Stimulated activated memory B cell treated with anti-CD40 and anti-IgM and Interleukin-4, amounts not matched to agents 10 μg/mL and 1 μg/mL and 100 μg/mL, for 72 hours (primary cell): ENCODE results near the gene KRTAP5-5.
"Not testable (repeated sequence)": the region's sequence is repeated elsewhere in the genome, so short reads cannot be mapped to it uniquely, and the experiment has no call there.

ENCODE experiments used
- ATAC-seq: fragments of 150-1000 bp; cut with Tn5 transposase; 2 replicates; pipeline ENCODE4 v1.10.0; 2021
- H3K27ac Mint-ChIP-seq: one replicate; pipeline ENCODE4 v1.8.0; 2022; ENCODE audit warnings: mild to moderate bottlenecking, mixed read lengths
- H3K27me3 Mint-ChIP-seq: one replicate; pipeline ENCODE4 v1.8.0; 2022; ENCODE audit warnings: mixed read lengths
- H3K36me3 Mint-ChIP-seq: one replicate; pipeline ENCODE4 v1.8.0; 2022; ENCODE audit warnings: mixed read lengths
- H3K4me1 Mint-ChIP-seq: one replicate; pipeline ENCODE4 v1.8.0; 2022; ENCODE audit warnings: mixed read lengths
- H3K4me3 Mint-ChIP-seq: one replicate; pipeline ENCODE4 v1.8.0; 2022; ENCODE audit warnings: mild to moderate bottlenecking, moderate library complexity, mixed read lengths
- H3K9me3 Mint-ChIP-seq: one replicate; pipeline ENCODE4 v1.8.0; 2022; ENCODE audit warnings: mixed read lengths

Gene KRTAP5-5

GRCh38 chr11:1670457-1670856 is 40.9 kb downstream of the KRTAP5-5 start:
- H3K36me3 Mint-ChIP-seq, H3K4me3 Mint-ChIP-seq, H3K9me3 Mint-ChIP-seq, H3K27ac Mint-ChIP-seq, H3K4me1 Mint-ChIP-seq, ATAC-seq: not testable (repeated sequence)
- peaks cover 44% of the 10 kb centered on the region for H3K27me3 Mint-ChIP-seq

- Mint-ChIP-seq H3K9me3 (peaks cover 7% of the 10 kb centered on the region), H3K27me3 (peaks cover 48% of the 10 kb centered on the region), H3K27ac (no peak overlapping the region), H3K36me3 (no peaks in the 10 kb centered on the region), H3K4me3 (no peak overlapping the region), H3K4me1 (no peaks in the 10 kb centered on the region)
- ATAC-seq: no peak
These were observed 41.4 kb downstream of the KRTAP5-5 start for GRCh38 chr11:1670905-1671371.

- H3K27ac Mint-ChIP-seq: no peak overlapping the region
- no peaks in the 10 kb centered on the region for H3K36me3 Mint-ChIP-seq
- peaks cover 7% of the 10 kb centered on the region for H3K9me3 Mint-ChIP-seq
- H3K4me1 Mint-ChIP-seq: no peaks in the 10 kb centered on the region
- ATAC-seq: no peak
- H3K4me3 Mint-ChIP-seq: no peak overlapping the region
- peaks cover 51% of the 10 kb centered on the region for H3K27me3 Mint-ChIP-seq
These were observed 42.1 kb downstream of the KRTAP5-5 start for GRCh38 chr11:1671658-1672057.

GRCh38 chr11:1672613-1673350 is 43.2 kb downstream of the KRTAP5-5 start:
- no peak for ATAC-seq
- Mint-ChIP-seq H3K36me3 (no peaks in the 10 kb centered on the region), H3K27me3 (peaks cover 57% of the 10 kb centered on the region), H3K9me3 (peaks cover 7% of the 10 kb centered on the region), H3K4me1 (no peaks in the 10 kb centered on the region), H3K27ac (no peak overlapping the region), H3K4me3 (no peak overlapping the region)

- Mint-ChIP-seq H3K9me3 (peaks cover 7% of the 10 kb centered on the region), H3K27ac (no peak overlapping the region), H3K36me3 (no peaks in the 10 kb centered on the region), H3K4me1 (no peaks in the 10 kb centered on the region), H3K4me3 (no peak overlapping the region), H3K27me3 (peaks cover 57% of the 10 kb centered on the region)
- ATAC-seq: no peak
These were observed 44.0 kb downstream of the KRTAP5-5 start for GRCh38 chr11:1673446-1674172.

- Mint-ChIP-seq H3K27ac (no peak overlapping the region), H3K9me3 (peaks cover 7% of the 10 kb centered on the region), H3K4me1 (no peaks in the 10 kb centered on the region), H3K36me3 (no peaks in the 10 kb centered on the region), H3K27me3 (peaks cover 54% of the 10 kb centered on the region), H3K4me3 (no peak overlapping the region)
- peak; percentile 51 for ATAC-seq
These were observed 44.9 kb downstream of the KRTAP5-5 start for GRCh38 chr11:1674173-1675131.

GRCh38 chr11:1675536-1676228 is 46.1 kb downstream of the KRTAP5-5 start:
- H3K9me3 Mint-ChIP-seq: peaks cover 3% of the 10 kb centered on the region
- H3K4me1 Mint-ChIP-seq: no peaks in the 10 kb centered on the region
- H3K27ac Mint-ChIP-seq: no peak overlapping the region
- no peak for ATAC-seq
- H3K4me3 Mint-ChIP-seq: no peak overlapping the region
- peaks cover 46% of the 10 kb centered on the region for H3K27me3 Mint-ChIP-seq
- no peaks in the 10 kb centered on the region for H3K36me3 Mint-ChIP-seq

- Mint-ChIP-seq H3K4me3 (no peak overlapping the region), H3K27ac (no peak overlapping the region), H3K27me3 (peaks cover 46% of the 10 kb centered on the region), H3K36me3 (no peaks in the 10 kb centered on the region), H3K9me3 (no peaks in the 10 kb centered on the region), H3K4me1 (no peaks in the 10 kb centered on the region)
- ATAC-seq: no peak
These were observed 46.7 kb downstream of the KRTAP5-5 start for GRCh38 chr11:1676229-1676740.

- H3K9me3 Mint-ChIP-seq: no peaks in the 10 kb centered on the region
- no peaks in the 10 kb centered on the region for H3K36me3 Mint-ChIP-seq
- no peak overlapping the region for H3K4me3 Mint-ChIP-seq
- no peak for ATAC-seq
- no peaks in the 10 kb centered on the region for H3K4me1 Mint-ChIP-seq
- peaks cover 47% of the 10 kb centered on the region for H3K27me3 Mint-ChIP-seq
- H3K27ac Mint-ChIP-seq: no peak overlapping the region
These were observed 50.3 kb downstream of the KRTAP5-5 start for GRCh38 chr11:1679881-1680280.
